GM12878 (cell line): ENCODE results near the gene ARMC8. TPM values are rescaled to one million over a fixed set of nuclear protein-coding genes. Genes with fewer than 3 reads are reported as not detected.

Source experiments
- ATAC-seq: fragments of 200-7000 bp; cut with Tn5 transposase; 3 replicates; pipeline ENCODE4 v1.9.1; 2020; ENCODE audit warnings: mild to moderate bottlenecking, moderate library complexity
- BruUV-seq: library from RNA; stranded (reverse); fragments of 400-500 nt; replicated peaks from 2 replicates; lab custom pipeline; 2021; lab: Mats Ljungman, UMichigan
- CTCF ChIA-PET: fragments of 300-600 bp; sonication (Branson Sonifier 250); formaldehyde crosslinking; extraction: SDS; loops from one replicate; lab custom pipeline; 2021; ENCODE audit warnings: inconsistent platforms; lab: Yijun Ruan, JAX
- POLR2A ChIA-PET: fragments of 350-600 bp; formaldehyde crosslinking; extraction: SDS; loops from one replicate; lab custom pipeline; 2021; ENCODE audit warnings: inconsistent platforms; lab: Charles Lee
- RAD21 ChIA-PET: fragments of 300-600 bp; sonication (Branson Sonifier 250); formaldehyde crosslinking; loops from one replicate; lab custom pipeline; 2023; ENCODE audit warnings: antibody characterized with exemption; ENCODE audit not compliant: unreplicated experiment; lab: Charles Lee
- SMC1A ChIA-PET: fragments of 300-600 bp; sonication (Branson Sonifier 250); formaldehyde crosslinking; loops from one replicate; lab custom pipeline; 2023; ENCODE audit not compliant: unreplicated experiment, uncharacterized antibody; lab: Charles Lee
- DNase-seq: peaks from one replicate; pipeline ENCODE4 v3.0.0-alpha.2; 2011; ENCODE audit warnings: low read depth, low spot score
- FAIRE-seq: peaks from 3 replicates; lab custom pipeline; 2011; peaks lifted over from hg19 to GRCh38; lab: Jason Lieb, UNC
- H2AFZ ChIP-seq: 2 replicates; pipeline ENCODE4 v1.6.0; 2011; ENCODE audit warnings: low read depth, low read length, control low read depth; ENCODE audit not compliant: control insufficient read depth
- H3K27ac ChIP-seq: 2 replicates; pipeline ENCODE4 v1.5.1; 2011; ENCODE audit warnings: control low read depth; ENCODE audit not compliant: control insufficient read depth, insufficient read depth
- H3K27me3 ChIP-seq, 2 experiments: replicated peaks in 1 of 2; 2 replicates each; pipeline versions ENCODE4 v1.6.0 to v1.6.1; 2011; ENCODE audit warnings: low read length in 1 of 2; ENCODE audit not compliant: control insufficient read depth in 2 of 2, insufficient read depth in 2 of 2
- H3K36me3 ChIP-seq, 2 experiments: 2 replicates each; pipeline ENCODE4 v1.5.1; 2011; ENCODE audit warnings: low read length in 1 of 2; ENCODE audit not compliant: control insufficient read depth in 2 of 2, insufficient read depth in 2 of 2
- H3K4me1 ChIP-seq: 2 replicates; pipeline ENCODE4 v1.6.1; 2011; ENCODE audit warnings: mild to moderate bottlenecking, low read length, moderate library complexity, mixed read lengths; ENCODE audit not compliant: control insufficient read depth, insufficient read depth
- H3K4me2 ChIP-seq: 2 replicates; pipeline ENCODE4 v1.6.0; 2011; ENCODE audit warnings: control low read depth; ENCODE audit not compliant: control insufficient read depth, insufficient read depth
- H3K4me3 ChIP-seq: fragments of 200-600 bp; sonication (generic); 2 replicates; pipeline ENCODE4 v1.5.1; 2016
- H3K79me2 ChIP-seq: 2 replicates; pipeline ENCODE4 v1.6.0; 2011; ENCODE audit warnings: low read length; ENCODE audit not compliant: control insufficient read depth, insufficient read depth
- H3K9ac ChIP-seq: 2 replicates; pipeline ENCODE4 v1.8.0; 2011; ENCODE audit warnings: low read length, control low read depth, mixed read lengths; ENCODE audit not compliant: control insufficient read depth, insufficient read depth
- H3K9me3 ChIP-seq: replicated peaks from 3 replicates; pipeline ENCODE4 v1.5.1; 2011; ENCODE audit warnings: mild to moderate bottlenecking, low read length; ENCODE audit not compliant: control insufficient read depth, insufficient read depth
- H4K20me1 ChIP-seq: 2 replicates; pipeline ENCODE4 v1.6.0; 2011; ENCODE audit not compliant: control insufficient read depth, insufficient read depth
- BCL11A ChIP-seq: IDR thresholded peaks from 2 replicates; pipeline ENCODE4 v1.6.1; 2011; ENCODE audit warnings: low read depth, low read length
- BRCA1 ChIP-seq: IDR thresholded peaks from 2 replicates; pipeline ENCODE4 v1.6.1; 2011; ENCODE audit warnings: low read depth, low read length, improper control_type of control experiment
- CHD1 ChIP-seq: IDR thresholded peaks from 2 replicates; pipeline ENCODE4 v1.6.1; 2012; ENCODE audit warnings: low read depth, low read length, improper control_type of control experiment
- ESRRA ChIP-seq: IDR thresholded peaks from 2 replicates; pipeline ENCODE4 v1.6.1; 2012; ENCODE audit warnings: mild to moderate bottlenecking, low read length, improper control_type of control experiment
- FOXK2 ChIP-seq: fragments of 450-650 bp; IDR thresholded peaks from 2 replicates; pipeline ENCODE4 v1.6.1; 2017; ENCODE audit warnings: mild to moderate bottlenecking, moderate library complexity
- GATAD2B ChIP-seq: fragments of 450-650 bp; conservative IDR thresholded peaks from 2 replicates; pipeline ENCODE4 v1.6.1; 2017; ENCODE audit warnings: low read depth, mild to moderate bottlenecking, moderate library complexity
- JUNB ChIP-seq: IDR thresholded peaks from 2 replicates; pipeline ENCODE4 v1.6.1; 2016; ENCODE audit warnings: antibody characterized with exemption, mild to moderate bottlenecking
- KAT2A ChIP-seq: conservative IDR thresholded peaks from 2 replicates; pipeline ENCODE4 v1.6.1; 2011; ENCODE audit warnings: low read depth, low read length; ENCODE audit not compliant: control insufficient read depth
- MYC ChIP-seq: IDR thresholded peaks from 2 replicates; pipeline ENCODE4 v1.6.1; 2011; ENCODE audit warnings: mild to moderate bottlenecking, low read length, moderate library complexity, inconsistent platforms; ENCODE audit not compliant: insufficient read depth, insufficient replicate concordance, insufficient read length, severe bottlenecking
- NBN ChIP-seq: fragments of 450-650 bp; IDR thresholded peaks from 2 replicates; pipeline ENCODE4 v1.6.1; 2016
- NFXL1 ChIP-seq: fragments of 450-650 bp; IDR thresholded peaks from 2 replicates; pipeline ENCODE4 v1.6.1; 2017; ENCODE audit warnings: antibody characterized with exemption, mild to moderate bottlenecking, borderline replicate concordance
- NFYA ChIP-seq: IDR thresholded peaks from 2 replicates; pipeline ENCODE4 v1.6.1; 2011; ENCODE audit warnings: low read depth, mild to moderate bottlenecking, low read length, improper control_type of control experiment, borderline replicate concordance
- NFYB ChIP-seq: IDR thresholded peaks from 2 replicates; pipeline ENCODE4 v1.6.1; 2011; ENCODE audit warnings: low read depth, mild to moderate bottlenecking, low read length, improper control_type of control experiment, moderate library complexity; ENCODE audit not compliant: insufficient read depth
- SREBF1 ChIP-seq: IDR thresholded peaks from 2 replicates; pipeline ENCODE4 v1.6.1; 2012; ENCODE audit warnings: mild to moderate bottlenecking, low read length
- SUZ12 ChIP-seq: fragments of 200-600 bp; sonication (generic); IDR thresholded peaks from one replicate; pipeline ENCODE4 v1.6.1; 2018; ENCODE audit warnings: antibody characterized with exemption, mild to moderate bottlenecking; ENCODE audit not compliant: unreplicated experiment
- ZBED1 ChIP-seq: IDR thresholded peaks from 2 replicates; pipeline ENCODE4 v1.6.1; 2016; ENCODE audit warnings: borderline replicate concordance
- ZNF217 ChIP-seq: fragments of 450-650 bp; IDR thresholded peaks from 2 replicates; pipeline ENCODE4 v1.6.1; 2017; ENCODE audit warnings: antibody characterized with exemption, mild to moderate bottlenecking
- ZNF274 ChIP-seq: IDR thresholded peaks from one replicate; pipeline ENCODE4 v1.8.0; 2011; ENCODE audit not compliant: insufficient read length, insufficient read depth
- ZZZ3 ChIP-seq: IDR thresholded peaks from 2 replicates; pipeline ENCODE4 v1.6.1; 2011; ENCODE audit warnings: low read depth; ENCODE audit not compliant: control insufficient read depth, insufficient read length
- WGBS: methylation state at CpG from one replicate; pipeline ENCODE4 v1.1.6; 2016; ENCODE audit warnings: low lambda C conversion rate; ENCODE audit not compliant: insufficient replicate concordance, insufficient coverage; ENCODE audit errors: missing lambda C conversion rate; 5-methylcytosine and 5-hydroxymethylcytosine counted together
- in situ Hi-C: fragments of 300-500 bp; cut with MboI; formaldehyde crosslinking; loops from 9 replicates; pipeline ENCODE4 v1.14.3; 2018; ENCODE audit warnings: mixed read lengths
- intact Hi-C: fragments of 100-400 bp; cut with micrococcal nuclease; formaldehyde crosslinking; loops from one replicate; pipeline ENCODE4 v1.14.2; 2022; ENCODE audit not compliant: unreplicated experiment
- polyA plus RNA-seq, 11 experiments: library from polyadenylated mRNA; depleted of rRNA in 4 of 11; unstranded in 6 of 11; stranded (reverse) in 5 of 11; fragments of >200 nt; fragmentation: Nextera tagmentation in 4 of 11; fragmentation: Illumina TruSeq in 1 of 11; extraction: Ambion mirVana in 4 of 11; extraction: Trizol in 1 of 11; gene quantifications; 1 replicate in 1 of 11; 2 replicates in 10 of 11; pipeline versions ENCODE4 v1.2.1 to v1.2.3, GENCODE V29; 2011 to 2016; ENCODE audit warnings: inconsistent platforms in 2 of 11, missing spikeins in 2 of 11, low read depth in 1 of 11
- total RNA-seq, 4 experiments: library from RNA; depleted of rRNA in 3 of 4; stranded (reverse); fragments of >200 nt in 3 of 4; fragmentation: Illumina TruSeq in 1 of 4; extraction: Trizol in 1 of 4; gene quantifications; 2 replicates each; pipeline versions ENCODE4 v1.2.1 to v1.2.3, GENCODE V29; 2013 to 2021
- TF ChIP-seq, protein P1 (sequence below): fragments of 450-650 bp; IDR thresholded peaks from 2 replicates; pipeline ENCODE4 v1.6.1; 2017; ENCODE audit warnings: mild to moderate bottlenecking
- TF ChIP-seq, protein P2 (sequence below): fragments of 150-350 bp; IDR thresholded peaks from 2 replicates; pipeline ENCODE4 v1.6.1; 2014; ENCODE audit warnings: mild to moderate bottlenecking, low read depth, low read length

The ARMC8 gene
- total and polyA plus RNA-seq, 10 of the 15 experiments (the other 5 are each of a cell fraction or from before 2014, with no cell fraction given), result 29.8 to 93.4 (median 45.3) TPM

DNA sequence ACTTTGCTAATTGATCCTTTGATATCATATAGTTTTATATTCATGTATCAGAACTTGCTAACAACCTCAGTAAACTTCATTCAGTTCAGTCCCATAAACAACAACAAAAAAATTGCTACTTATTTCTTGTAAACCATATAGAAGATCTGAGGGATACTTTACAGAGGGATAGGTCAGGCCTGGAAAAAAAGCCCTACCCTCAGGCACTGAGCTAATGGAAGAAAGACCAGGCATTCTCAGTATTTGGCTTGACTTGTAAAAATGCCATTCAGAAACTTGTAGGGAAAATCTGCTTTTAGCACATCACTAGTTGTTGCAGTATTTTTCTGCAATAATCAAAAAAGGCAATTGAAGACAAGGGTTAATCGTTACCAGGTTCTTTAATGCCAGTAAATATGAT, 33.1 kb downstream of the ARMC8 start (continued):
- TF ChIP-seq NFYB (no peak), CHD1 (no peak), ZBED1 (no peak), ZNF274 (no peak), KAT2A (no peak), SREBF1 (no peak)
- TF ChIP-seq, protein P1, sequence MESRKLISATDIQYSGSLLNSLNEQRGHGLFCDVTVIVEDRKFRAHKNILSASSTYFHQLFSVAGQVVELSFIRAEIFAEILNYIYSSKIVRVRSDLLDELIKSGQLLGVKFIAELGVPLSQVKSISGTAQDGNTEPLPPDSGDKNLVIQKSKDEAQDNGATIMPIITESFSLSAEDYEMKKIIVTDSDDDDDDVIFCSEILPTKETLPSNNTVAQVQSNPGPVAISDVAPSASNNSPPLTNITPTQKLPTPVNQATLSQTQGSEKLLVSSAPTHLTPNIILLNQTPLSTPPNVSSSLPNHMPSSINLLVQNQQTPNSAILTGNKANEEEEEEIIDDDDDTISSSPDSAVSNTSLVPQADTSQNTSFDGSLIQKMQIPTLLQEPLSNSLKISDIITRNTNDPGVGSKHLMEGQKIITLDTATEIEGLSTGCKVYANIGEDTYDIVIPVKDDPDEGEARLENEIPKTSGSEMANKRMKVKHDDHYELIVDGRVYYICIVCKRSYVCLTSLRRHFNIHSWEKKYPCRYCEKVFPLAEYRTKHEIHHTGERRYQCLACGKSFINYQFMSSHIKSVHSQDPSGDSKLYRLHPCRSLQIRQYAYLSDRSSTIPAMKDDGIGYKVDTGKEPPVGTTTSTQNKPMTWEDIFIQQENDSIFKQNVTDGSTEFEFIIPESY, result no peak

GRCh38 chr3:138220788-138221187, 33.7 kb downstream of the ARMC8 start:
- no peak overlapping the region for H3K4me2 ChIP-seq
- no peaks in the 10 kb centered on the region for H3K27me3 ChIP-seq
- FAIRE-seq (no peak), ATAC-seq (no peak), DNase-seq (no peak)
- H3K9me3 ChIP-seq, result no peaks in the 10 kb centered on the region
- intact Hi-C loops, result no loop called here
- H4K20me1 ChIP-seq, result no peaks in the 10 kb centered on the region
- H3K9ac ChIP-seq, result no peak overlapping the region
- in situ Hi-C loops, result no loop called here
- H2AFZ ChIP-seq, result no peak overlapping the region
- POLR2A ChIA-PET, result no interaction called here
- RAD21 ChIA-PET, result no interaction called here
- TF ChIP-seq BRCA1, result no peak
- no peak for TF ChIP-seq MYC
- TF ChIP-seq, protein P2, sequence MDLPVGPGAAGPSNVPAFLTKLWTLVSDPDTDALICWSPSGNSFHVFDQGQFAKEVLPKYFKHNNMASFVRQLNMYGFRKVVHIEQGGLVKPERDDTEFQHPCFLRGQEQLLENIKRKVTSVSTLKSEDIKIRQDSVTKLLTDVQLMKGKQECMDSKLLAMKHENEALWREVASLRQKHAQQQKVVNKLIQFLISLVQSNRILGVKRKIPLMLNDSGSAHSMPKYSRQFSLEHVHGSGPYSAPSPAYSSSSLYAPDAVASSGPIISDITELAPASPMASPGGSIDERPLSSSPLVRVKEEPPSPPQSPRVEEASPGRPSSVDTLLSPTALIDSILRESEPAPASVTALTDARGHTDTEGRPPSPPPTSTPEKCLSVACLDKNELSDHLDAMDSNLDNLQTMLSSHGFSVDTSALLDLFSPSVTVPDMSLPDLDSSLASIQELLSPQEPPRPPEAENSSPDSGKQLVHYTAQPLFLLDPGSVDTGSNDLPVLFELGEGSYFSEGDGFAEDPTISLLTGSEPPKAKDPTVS, result no peak
- TF ChIP-seq BCL11A, result no peak
- TF ChIP-seq NFXL1, result no peak
- TF ChIP-seq NBN, result no peak
- TF ChIP-seq NFYA, result no peak
- no peak for TF ChIP-seq SUZ12
- TF ChIP-seq ESRRA, result no peak
- no peak for TF ChIP-seq FOXK2
- TF ChIP-seq, protein P1, result no peak
- no peak for TF ChIP-seq ZNF217
- no peak for TF ChIP-seq JUNB
- no peak for TF ChIP-seq GATAD2B
- no peak for TF ChIP-seq ZZZ3
- peaks cover 1% of the 10 kb centered on the region; the same call in 1 of the 2 replicates for H3K79me2 ChIP-seq
- no TSS peak for BruUV-seq
- WGBS, result 94% methylated on average over 4 of the region's 4 CpGs
- H3K36me3 ChIP-seq, result peaks cover 6 to 7% of the 10 kb centered on the region in 2 experiments
- no peak overlapping the region for H3K27ac ChIP-seq
- SMC1A ChIA-PET, result interaction anchor here (1.2 kb wide), 2 partner anchors 33 to 46 kb away, joined by 3 read pairs; partner anchors contain the start of gene DBR1
- H3K4me1 ChIP-seq, result no peaks in the 10 kb centered on the region
- CTCF ChIA-PET, result interaction anchor here (0.9 to 1.1 kb wide), 2 partner anchors 9 to 16 kb away, joined by 3 to 6 read pairs; no protein-coding TSS in a partner anchor
- H3K4me3 ChIP-seq, result no peak overlapping the region
